ENCODE measurements around the gene PAGR1.
"Not testable (repeated sequence)": the region's sequence is repeated elsewhere in the genome, so short reads cannot be mapped to it uniquely, and the experiment has no call there.

The PAGR1 gene

DNA sequence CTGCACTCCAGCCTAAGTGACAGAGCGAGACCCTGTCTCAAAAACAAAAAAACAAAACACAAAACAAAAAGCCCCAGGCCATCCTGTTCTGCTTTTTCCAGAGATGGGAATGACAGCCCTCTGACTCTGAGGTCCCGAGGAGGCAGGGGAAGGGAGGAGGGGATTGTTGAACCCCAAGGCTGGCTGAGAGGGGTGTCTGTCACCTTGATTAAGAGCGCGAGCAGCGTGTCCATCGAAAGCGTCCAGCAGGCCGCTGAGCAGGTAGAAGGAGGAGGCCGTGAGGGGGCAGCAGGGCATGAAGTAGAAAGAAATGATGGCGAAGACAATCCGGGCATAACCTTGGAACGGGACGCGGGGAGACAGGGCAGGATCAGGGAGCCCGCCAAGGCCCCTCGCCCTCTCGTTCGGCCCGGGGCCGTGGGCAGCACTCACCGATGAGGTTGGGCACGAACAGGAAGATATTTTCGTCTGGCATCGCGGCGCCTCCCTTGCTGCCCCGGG lies 46.5 kb downstream of the PAGR1 start:
- Histone ChIP-seq H3K4me3 (peak overlapping the region; percentile 91), H3K27ac (peak overlapping the region; percentile 82 to 85)
- TF ChIP-seq, protein P1, sequence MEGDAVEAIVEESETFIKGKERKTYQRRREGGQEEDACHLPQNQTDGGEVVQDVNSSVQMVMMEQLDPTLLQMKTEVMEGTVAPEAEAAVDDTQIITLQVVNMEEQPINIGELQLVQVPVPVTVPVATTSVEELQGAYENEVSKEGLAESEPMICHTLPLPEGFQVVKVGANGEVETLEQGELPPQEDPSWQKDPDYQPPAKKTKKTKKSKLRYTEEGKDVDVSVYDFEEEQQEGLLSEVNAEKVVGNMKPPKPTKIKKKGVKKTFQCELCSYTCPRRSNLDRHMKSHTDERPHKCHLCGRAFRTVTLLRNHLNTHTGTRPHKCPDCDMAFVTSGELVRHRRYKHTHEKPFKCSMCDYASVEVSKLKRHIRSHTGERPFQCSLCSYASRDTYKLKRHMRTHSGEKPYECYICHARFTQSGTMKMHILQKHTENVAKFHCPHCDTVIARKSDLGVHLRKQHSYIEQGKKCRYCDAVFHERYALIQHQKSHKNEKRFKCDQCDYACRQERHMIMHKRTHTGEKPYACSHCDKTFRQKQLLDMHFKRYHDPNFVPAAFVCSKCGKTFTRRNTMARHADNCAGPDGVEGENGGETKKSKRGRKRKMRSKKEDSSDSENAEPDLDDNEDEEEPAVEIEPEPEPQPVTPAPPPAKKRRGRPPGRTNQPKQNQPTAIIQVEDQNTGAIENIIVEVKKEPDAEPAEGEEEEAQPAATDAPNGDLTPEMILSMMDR (IDR thresholded peaks at IDR 0.05) = no peak
- DNase-seq (ENCODE audit: low spot score) = no peak

DNA sequence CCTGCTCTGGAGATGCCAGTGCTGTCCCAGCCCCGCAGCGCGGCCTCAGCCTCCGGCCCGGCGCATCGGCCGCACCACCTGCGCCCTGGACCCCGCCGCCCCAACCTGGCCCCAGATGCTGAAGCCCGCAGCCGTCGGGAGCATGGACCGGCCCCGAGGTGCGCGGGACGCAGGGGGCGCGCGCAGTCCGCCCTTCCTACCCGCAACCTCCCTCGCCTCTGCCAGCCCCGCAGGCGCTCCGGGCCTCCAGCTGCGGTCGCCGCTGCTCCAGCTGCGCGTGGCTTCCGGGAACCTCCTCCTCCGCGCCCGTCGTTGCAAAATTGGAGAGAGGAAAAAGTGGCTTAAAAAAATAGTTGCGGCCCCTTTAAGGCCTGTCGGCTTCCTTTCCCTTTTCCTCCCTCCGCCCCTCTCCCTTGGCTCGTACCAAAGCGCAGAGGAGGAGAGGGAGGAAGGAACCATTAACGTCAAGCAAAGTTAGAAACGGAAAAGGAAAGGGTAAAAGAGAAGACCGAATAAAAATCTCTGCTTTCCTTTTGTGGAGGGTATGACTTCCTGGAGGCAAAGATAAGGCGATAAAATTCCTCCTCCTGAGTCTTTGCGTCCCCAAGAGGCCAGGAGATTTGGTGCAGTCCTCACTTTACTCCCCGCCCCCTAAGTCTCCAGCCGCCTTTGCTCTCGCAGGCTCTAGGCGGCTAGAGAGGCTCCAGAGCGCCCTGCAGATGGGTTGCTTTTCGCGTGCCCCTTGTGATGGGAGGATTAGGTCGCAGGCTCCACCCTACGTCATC lies 47.1 kb downstream of the PAGR1 start, which contains the start of gene CDIPT:
Gene CDIPT, minus strand, starts transcription at position 343 of the 785 bp plus-strand sequence. CDS start 369 bp downstream, outside the sequence.
- H3K4me3 ChIP-seq = peak within 1 kb of the TSS; percentile 91
- peak within 1 kb of the TSS; percentile 82 to 85 for H3K27ac ChIP-seq
- peak; percentile 94 for DNase-seq (ENCODE audit: low spot score)
- TF ChIP-seq, protein P1 (IDR thresholded peaks at IDR 0.05) = peak; percentile 15

DNA sequence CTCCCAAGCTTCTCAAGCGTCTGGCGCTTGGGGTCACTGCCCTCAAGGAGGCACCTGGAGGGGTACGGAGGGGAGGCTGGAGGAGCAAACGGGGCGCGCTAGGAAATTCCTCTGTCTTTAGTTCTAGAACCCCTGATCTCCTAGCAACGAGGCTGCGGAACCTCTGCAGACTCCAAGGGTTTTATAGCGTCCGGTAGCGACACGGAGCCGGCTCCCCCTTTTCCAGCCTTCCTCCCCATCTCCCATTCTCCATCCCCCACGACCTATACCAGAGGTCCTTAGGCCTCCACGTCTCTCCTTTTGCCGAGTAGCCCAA lies 47.7 kb downstream of the PAGR1 start:
- TF ChIP-seq, protein P1 (IDR thresholded peaks at IDR 0.05) = peak; percentile 1
- peak overlapping the region; percentile 82 to 85 for H3K27ac ChIP-seq
- H3K4me3 ChIP-seq = peak overlapping the region; percentile 91
- DNase-seq (ENCODE audit: low spot score) = no peak

DNA sequence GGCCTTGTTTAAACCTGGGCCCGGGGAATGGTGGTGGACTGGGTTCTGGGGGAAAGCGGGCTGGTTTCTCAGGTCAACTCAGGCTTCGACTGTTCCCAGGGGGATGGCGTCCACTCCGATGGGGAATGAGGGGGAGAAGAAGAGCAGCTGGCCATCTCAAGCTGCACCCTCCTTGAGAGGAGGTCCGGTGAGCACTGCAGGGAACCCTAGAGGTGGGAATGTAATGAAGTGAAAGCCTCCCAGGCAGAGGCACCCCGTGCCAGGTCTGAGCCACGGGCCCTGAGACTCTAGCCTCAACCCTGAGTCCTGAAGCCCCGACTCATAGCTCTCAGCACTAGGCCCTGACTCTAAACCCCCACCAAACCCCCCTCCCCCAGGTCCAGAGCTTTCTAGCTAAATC lies 48.3 kb downstream of the PAGR1 start:
- H3K4me3 ChIP-seq = no peak overlapping the region
- H3K27ac ChIP-seq = no peak overlapping the region
- no peak for DNase-seq (ENCODE audit: low spot score)
- TF ChIP-seq, protein P1 (IDR thresholded peaks at IDR 0.05) = no peak

DNA sequence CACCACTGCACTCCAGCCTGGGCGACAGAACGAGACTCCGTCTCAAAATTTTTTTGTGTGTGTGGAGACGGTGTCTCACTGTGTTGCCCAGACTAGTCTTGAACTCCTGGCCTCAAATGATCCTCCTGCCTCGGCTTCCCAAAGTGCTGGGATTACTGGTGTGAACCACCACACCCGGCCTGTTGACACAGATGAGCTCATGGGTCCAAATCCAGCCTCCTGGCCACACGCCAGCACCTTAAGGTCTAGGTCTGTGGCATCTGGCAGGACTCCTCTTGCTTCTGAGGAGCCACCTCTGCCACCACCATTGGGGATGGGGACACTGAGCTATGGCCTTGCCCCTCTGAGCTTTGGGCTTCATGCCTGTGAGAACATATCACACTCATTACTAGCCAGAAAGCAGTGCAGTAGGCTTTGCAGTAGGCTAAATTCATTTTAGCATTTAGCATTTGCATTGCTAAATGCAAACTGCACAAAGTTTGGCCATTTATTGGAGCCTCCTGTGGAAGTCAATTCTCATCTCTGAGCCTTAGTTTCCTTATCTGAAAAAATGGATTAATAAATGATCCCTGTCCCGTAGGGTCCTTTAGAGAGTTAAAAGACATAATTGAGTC lies 52.6 kb downstream of the PAGR1 start:
- no peak overlapping the region for H3K27ac ChIP-seq
- no peak for DNase-seq (ENCODE audit: low spot score)
- H3K4me3 ChIP-seq = no peak overlapping the region
- TF ChIP-seq, protein P1 (IDR thresholded peaks at IDR 0.05) = no peak

DNA sequence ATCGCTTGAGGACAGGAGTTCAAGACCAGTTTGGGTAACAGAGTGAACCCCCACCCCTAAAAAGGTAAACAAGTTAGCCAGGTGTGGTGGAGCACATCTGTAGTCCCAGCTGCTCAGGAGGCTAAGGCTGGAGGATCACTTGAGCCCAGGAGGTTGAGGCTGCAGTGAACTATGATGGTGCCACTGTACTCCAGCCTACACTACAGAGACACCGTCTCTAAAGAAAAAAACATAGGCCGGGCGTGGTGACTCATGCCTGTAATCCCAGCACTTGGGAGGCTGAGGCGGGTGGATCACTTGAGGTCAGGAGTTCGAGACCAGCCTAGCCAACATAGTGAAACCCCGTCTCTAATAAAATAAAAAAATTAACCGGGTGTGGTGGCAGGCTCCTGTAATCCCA lies 53.1 kb downstream of the PAGR1 start:
- H3K4me3 ChIP-seq; H3K27ac ChIP-seq; DNase-seq (ENCODE audit: low spot score): not testable (repeated sequence)

All from coronary artery (tissue), 2 donors.